ENCODE measurements around the gene FARP1. TPM values are rescaled to one million over a fixed set of nuclear protein-coding genes. Genes with fewer than 3 reads are reported as not detected.

FARP1 gene
- total and polyA plus RNA-seq, 2 donors, result 5.8 to 7.5 TPM

DNA sequence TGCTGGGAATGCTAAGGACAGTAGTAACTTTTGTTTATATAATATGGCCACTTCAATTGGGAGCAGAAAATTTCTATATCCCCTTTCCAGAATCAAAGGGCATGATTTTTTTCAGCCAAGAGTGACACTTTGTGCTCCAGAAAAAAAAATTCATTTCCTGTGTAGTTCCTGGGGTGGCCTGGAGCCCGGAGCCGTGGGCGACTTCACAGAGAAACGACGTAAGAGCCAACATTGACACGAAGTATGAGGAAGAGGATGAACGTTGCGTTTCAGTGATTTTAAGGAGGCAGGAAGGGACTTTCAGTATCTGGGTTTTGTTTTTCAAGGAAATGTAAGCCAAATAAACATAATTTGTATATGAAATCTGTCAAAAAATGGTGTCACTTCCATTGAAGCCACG lies 246.4 kb downstream of the FARP1 start:
- H3K27me3 ChIP-seq (ENCODE audit: control insufficient read depth in 2 of 2, insufficient read depth in 1 of 2, low read length in 1 of 2), result no peaks in the 10 kb centered on the region
- no peaks in the 10 kb centered on the region for H3K9me3 ChIP-seq (ENCODE audit: control insufficient read depth in 2 of 2, insufficient read depth in 1 of 2, low read length in 1 of 2)
- 87% methylated on average over 9 of the region's 9 CpGs for WGBS
- no peak overlapping the region for H3K27ac ChIP-seq (ENCODE audit: low read depth in 1 of 2, low read length in 1 of 2)
- H3K36me3 ChIP-seq (ENCODE audit: control insufficient read depth in 2 of 2, insufficient read depth in 2 of 2, low read length in 1 of 2), result no peaks in the 10 kb centered on the region
- H3K4me3 ChIP-seq (ENCODE audit: low read length in 2 of 2), result no peak overlapping the region
- no peaks in the 10 kb centered on the region for H3K4me1 ChIP-seq (ENCODE audit: control insufficient read depth in 2 of 2, insufficient read depth in 2 of 2, low read length in 2 of 2)
- DNase-seq (ENCODE audit: low read depth in 6 of 9, low spot score in 9 of 9), result no peak

DNA sequence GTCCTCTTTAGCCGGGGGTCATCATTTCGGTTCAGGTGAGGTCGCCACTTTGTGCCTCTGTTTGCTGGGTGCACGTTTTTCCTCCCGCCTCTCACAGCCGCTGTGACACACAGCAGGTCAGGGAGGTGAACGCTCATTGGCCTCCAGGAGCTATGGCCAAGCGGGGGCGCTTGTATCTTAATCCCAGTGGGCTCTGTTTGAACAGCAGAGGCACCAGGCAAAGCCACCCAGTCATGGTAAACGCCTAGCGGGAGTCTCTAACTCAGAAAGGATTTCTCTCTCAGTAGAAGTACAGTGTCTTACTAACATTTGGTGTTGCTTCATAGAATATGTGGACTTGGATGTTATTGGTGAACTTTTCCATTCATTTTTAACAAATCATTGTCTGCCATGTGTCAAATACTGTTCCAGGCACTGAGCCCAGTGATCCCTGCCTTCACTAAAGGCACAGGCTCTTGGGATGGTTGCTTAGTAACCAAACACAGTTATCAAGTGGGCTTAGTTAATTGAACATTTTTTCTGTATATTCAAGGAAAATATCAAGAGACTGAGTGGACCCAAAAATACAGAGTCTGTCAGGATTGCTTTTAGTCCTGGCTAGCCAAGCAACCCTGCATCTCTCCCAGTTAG lies 247.3 kb downstream of the FARP1 start:
- no peaks in the 10 kb centered on the region for H3K36me3 ChIP-seq (ENCODE audit: control insufficient read depth in 2 of 2, insufficient read depth in 2 of 2, low read length in 1 of 2)
- 98% methylated on average over 11 of the region's 11 CpGs for WGBS
- no peak overlapping the region for H3K4me3 ChIP-seq (ENCODE audit: low read length in 2 of 2)
- DNase-seq (ENCODE audit: low read depth in 6 of 9, low spot score in 9 of 9), result no peak
- no peaks in the 10 kb centered on the region for H3K27me3 ChIP-seq (ENCODE audit: control insufficient read depth in 2 of 2, insufficient read depth in 1 of 2, low read length in 1 of 2)
- no peaks in the 10 kb centered on the region for H3K4me1 ChIP-seq (ENCODE audit: control insufficient read depth in 2 of 2, insufficient read depth in 2 of 2, low read length in 2 of 2)
- H3K9me3 ChIP-seq (ENCODE audit: control insufficient read depth in 2 of 2, insufficient read depth in 1 of 2, low read length in 1 of 2), result no peaks in the 10 kb centered on the region
- no peak overlapping the region for H3K27ac ChIP-seq (ENCODE audit: low read depth in 1 of 2, low read length in 1 of 2)

DNA sequence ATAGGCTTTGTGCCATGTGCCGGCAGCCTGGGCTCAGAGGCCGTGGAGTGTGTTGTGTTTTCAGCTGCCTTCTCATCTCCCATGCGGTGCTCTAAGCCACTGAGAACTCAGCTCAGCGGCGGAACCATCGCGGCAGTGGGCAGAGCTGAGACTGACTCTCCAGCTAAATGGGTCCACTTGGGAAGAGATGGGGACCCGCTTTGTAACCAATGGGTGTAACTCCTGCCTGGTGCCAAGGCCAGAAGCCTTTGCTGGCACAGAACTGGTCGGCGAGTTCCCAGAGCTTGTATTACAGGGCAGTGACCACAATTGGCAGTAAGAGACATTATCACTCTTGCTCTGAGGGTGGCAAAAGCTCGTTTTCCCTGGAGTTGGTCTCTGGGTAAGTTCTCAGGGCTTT lies 251.0 kb downstream of the FARP1 start:
- 96% methylated on average over 11 of the region's 11 CpGs for WGBS
- no peaks in the 10 kb centered on the region for H3K4me1 ChIP-seq (ENCODE audit: control insufficient read depth in 2 of 2, insufficient read depth in 2 of 2, low read length in 2 of 2)
- no peak overlapping the region for H3K4me3 ChIP-seq (ENCODE audit: low read length in 2 of 2)
- H3K9me3 ChIP-seq (ENCODE audit: control insufficient read depth in 2 of 2, insufficient read depth in 1 of 2, low read length in 1 of 2), result no peaks in the 10 kb centered on the region
- no peak for DNase-seq (ENCODE audit: low read depth in 6 of 9, low spot score in 9 of 9)
- H3K36me3 ChIP-seq (ENCODE audit: control insufficient read depth in 2 of 2, insufficient read depth in 2 of 2, low read length in 1 of 2), result no peaks in the 10 kb centered on the region
- no peaks in the 10 kb centered on the region for H3K27me3 ChIP-seq (ENCODE audit: control insufficient read depth in 2 of 2, insufficient read depth in 1 of 2, low read length in 1 of 2)
- no peak overlapping the region for H3K27ac ChIP-seq (ENCODE audit: low read depth in 1 of 2, low read length in 1 of 2)

DNA sequence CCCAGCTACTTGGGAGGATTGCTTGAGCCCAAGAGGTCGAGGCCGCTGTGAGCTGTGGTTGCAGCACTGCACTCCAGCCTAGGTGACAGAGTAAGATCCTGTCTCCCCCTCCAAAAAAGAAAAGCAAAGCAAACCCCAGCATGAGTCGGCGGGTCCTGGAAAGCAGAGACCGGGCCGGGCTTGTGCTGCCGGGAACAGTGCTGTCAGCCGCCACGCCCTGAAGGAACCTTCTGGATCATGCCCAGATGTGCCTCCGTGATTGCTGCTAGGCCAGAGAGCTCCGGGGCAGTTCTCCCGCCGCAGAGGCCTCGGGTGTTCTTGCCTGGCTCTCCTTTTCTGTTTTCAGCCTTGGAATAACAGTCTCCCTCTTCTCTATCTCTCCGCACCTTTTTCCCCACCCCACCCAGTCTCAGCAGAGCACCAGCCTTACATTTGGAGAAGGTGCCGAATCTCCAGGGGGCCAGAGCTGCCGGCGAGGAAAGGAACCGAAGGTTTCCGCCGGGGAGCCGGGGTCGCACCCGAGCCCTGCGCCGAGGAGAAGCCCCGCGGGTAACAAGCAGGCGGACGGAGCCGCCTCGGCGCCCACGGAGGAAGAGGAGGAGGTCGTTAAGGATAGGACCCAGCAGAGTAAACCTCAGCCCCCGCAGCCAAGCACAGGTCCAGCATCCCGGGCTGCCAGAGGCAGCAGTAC lies 252.1 kb downstream of the FARP1 start:
- no peaks in the 10 kb centered on the region for H3K9me3 ChIP-seq (ENCODE audit: control insufficient read depth in 2 of 2, insufficient read depth in 1 of 2, low read length in 1 of 2)
- no peaks in the 10 kb centered on the region for H3K4me1 ChIP-seq (ENCODE audit: control insufficient read depth in 2 of 2, insufficient read depth in 2 of 2, low read length in 2 of 2)
- DNase-seq (ENCODE audit: low read depth in 6 of 9, low spot score in 9 of 9), result no peak
- H3K27ac ChIP-seq (ENCODE audit: low read depth in 1 of 2, low read length in 1 of 2), result no peak overlapping the region
- H3K4me3 ChIP-seq (ENCODE audit: low read length in 2 of 2), result no peak overlapping the region
- no peaks in the 10 kb centered on the region for H3K36me3 ChIP-seq (ENCODE audit: control insufficient read depth in 2 of 2, insufficient read depth in 2 of 2, low read length in 1 of 2)
- H3K27me3 ChIP-seq (ENCODE audit: control insufficient read depth in 2 of 2, insufficient read depth in 1 of 2, low read length in 1 of 2), result no peaks in the 10 kb centered on the region
- 96% methylated on average over 37 of the region's 37 CpGs for WGBS

DNA sequence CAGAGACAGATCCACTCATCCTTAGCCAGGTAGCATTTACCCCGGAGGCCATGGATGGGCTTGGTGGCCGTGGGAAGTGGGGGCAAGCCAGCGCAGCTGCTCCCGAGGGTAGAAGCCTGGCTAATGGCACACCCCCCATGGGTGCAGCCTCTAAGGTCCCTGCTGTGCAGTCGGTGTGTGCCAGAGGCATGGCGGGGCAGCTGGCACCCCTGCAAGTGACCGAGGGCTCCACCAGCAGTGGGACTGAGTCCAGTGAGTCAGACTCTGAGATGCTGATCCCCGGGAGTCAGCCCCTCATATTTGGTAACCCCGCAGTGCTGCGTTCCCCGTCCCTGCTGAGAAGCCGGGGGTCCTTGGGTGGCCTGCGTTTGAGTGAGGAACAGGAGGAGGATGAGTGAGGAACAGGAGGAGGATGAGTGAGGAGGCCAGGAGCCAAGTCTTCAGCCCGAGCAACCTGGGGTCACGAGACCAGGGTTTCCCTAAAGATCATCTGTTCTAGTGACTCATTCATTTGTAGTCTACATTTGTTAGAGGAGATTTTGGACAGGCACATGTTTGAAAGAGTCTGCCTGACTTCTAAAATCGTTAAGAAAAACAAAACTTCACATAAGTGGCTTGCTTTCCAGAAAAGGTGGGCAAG lies 253.3 kb downstream of the FARP1 start:
- no peaks in the 10 kb centered on the region for H3K27me3 ChIP-seq (ENCODE audit: control insufficient read depth in 2 of 2, insufficient read depth in 1 of 2, low read length in 1 of 2)
- no peak for DNase-seq (ENCODE audit: low read depth in 6 of 9, low spot score in 9 of 9)

DNA sequence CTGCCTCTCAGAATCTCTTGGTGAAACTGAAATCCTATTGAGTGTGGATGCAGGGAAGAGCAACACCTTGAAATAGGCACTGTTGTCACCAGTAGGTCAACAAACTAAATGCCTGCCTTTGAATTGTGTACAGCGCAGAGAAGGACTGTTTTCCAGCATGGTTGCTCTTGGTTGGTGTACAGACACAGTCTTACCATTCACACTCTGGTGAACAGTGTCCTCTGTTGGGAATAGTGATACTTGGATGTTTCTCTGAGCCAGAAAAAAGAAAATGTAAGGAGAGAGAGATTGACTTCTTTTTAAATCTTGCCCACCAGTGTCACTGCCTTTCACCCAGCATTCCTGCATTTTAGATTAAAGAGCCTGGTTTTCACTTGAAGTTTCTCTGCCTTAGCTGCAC lies 254.3 kb downstream of the FARP1 start:
- Histone ChIP-seq H3K4me1 (ENCODE audit: control insufficient read depth in 2 of 2, insufficient read depth in 2 of 2, low read length in 2 of 2) (no peaks in the 10 kb centered on the region), H3K27me3 (ENCODE audit: control insufficient read depth in 2 of 2, insufficient read depth in 1 of 2, low read length in 1 of 2) (no peaks in the 10 kb centered on the region), H3K36me3 (ENCODE audit: control insufficient read depth in 2 of 2, insufficient read depth in 2 of 2, low read length in 1 of 2) (no peaks in the 10 kb centered on the region), H3K9me3 (ENCODE audit: control insufficient read depth in 2 of 2, insufficient read depth in 1 of 2, low read length in 1 of 2) (no peaks in the 10 kb centered on the region), H3K27ac (ENCODE audit: low read depth in 1 of 2, low read length in 1 of 2) (no peak overlapping the region), H3K4me3 (ENCODE audit: low read length in 2 of 2) (no peak overlapping the region)
- WGBS, result 99% methylated on average over 1 of the region's 1 CpG
- DNase-seq (ENCODE audit: low read depth in 6 of 9, low spot score in 9 of 9), result no peak

More for the DNA sequence above, 253.3 kb downstream of the FARP1 start:
- H3K4me3 ChIP-seq (ENCODE audit: low read length in 2 of 2), result no peak overlapping the region
- no peaks in the 10 kb centered on the region for H3K9me3 ChIP-seq (ENCODE audit: control insufficient read depth in 2 of 2, insufficient read depth in 1 of 2, low read length in 1 of 2)
- 97% methylated on average over 16 of the region's 16 CpGs for WGBS
- H3K27ac ChIP-seq (ENCODE audit: low read depth in 1 of 2, low read length in 1 of 2), result no peak overlapping the region
- H3K4me1 ChIP-seq (ENCODE audit: control insufficient read depth in 2 of 2, insufficient read depth in 2 of 2, low read length in 2 of 2), result no peaks in the 10 kb centered on the region
- no peaks in the 10 kb centered on the region for H3K36me3 ChIP-seq (ENCODE audit: control insufficient read depth in 2 of 2, insufficient read depth in 2 of 2, low read length in 1 of 2)

GRCh38 chr13:98397861-98398260 lies 255.0 kb downstream of the FARP1 start:
- 97% methylated on average over 7 of the region's 7 CpGs for WGBS
- H3K27ac ChIP-seq (ENCODE audit: low read depth in 1 of 2, low read length in 1 of 2), result no peak overlapping the region
- H3K4me3 ChIP-seq (ENCODE audit: low read length in 2 of 2), result no peak overlapping the region

DNA sequence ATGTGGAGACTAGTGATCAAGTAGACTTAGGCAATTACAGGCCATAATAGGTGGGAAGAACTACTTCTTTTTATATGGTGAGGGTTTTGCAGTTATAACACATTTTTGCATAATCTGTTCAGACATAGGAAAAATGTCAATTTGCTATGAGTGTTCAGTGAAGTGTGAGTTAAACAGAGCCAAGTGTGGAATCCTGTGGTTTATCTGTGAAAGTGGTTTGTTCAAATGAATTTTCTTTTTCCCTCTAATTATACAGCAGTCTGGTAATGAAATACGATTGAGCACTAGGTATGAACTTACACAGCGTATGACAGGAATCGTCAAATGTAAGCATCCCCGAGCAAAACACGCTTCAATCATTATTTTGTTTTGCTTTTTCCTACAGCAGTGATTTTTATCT lies 255.7 kb downstream of the FARP1 start:
- Histone ChIP-seq H3K36me3 (ENCODE audit: control insufficient read depth in 2 of 2, insufficient read depth in 2 of 2, low read length in 1 of 2) (no peaks in the 10 kb centered on the region), H3K9me3 (ENCODE audit: control insufficient read depth in 2 of 2, insufficient read depth in 1 of 2, low read length in 1 of 2) (no peaks in the 10 kb centered on the region), H3K4me1 (ENCODE audit: control insufficient read depth in 2 of 2, insufficient read depth in 2 of 2, low read length in 2 of 2) (no peaks in the 10 kb centered on the region), H3K4me3 (ENCODE audit: low read length in 2 of 2) (no peak overlapping the region), H3K27ac (ENCODE audit: low read depth in 1 of 2, low read length in 1 of 2) (no peak overlapping the region), H3K27me3 (ENCODE audit: control insufficient read depth in 2 of 2, insufficient read depth in 1 of 2, low read length in 1 of 2) (no peaks in the 10 kb centered on the region)
- 94% methylated on average over 5 of the region's 5 CpGs for WGBS
- DNase-seq (ENCODE audit: low read depth in 6 of 9, low spot score in 9 of 9), result no peak

More at GRCh38 chr13:98397861-98398260, 255.0 kb downstream of the FARP1 start:
- DNase-seq (ENCODE audit: low read depth in 6 of 9, low spot score in 9 of 9), result no peak
- Histone ChIP-seq H3K4me1 (ENCODE audit: control insufficient read depth in 2 of 2, insufficient read depth in 2 of 2, low read length in 2 of 2) (no peaks in the 10 kb centered on the region), H3K36me3 (ENCODE audit: control insufficient read depth in 2 of 2, insufficient read depth in 2 of 2, low read length in 1 of 2) (no peaks in the 10 kb centered on the region), H3K9me3 (ENCODE audit: control insufficient read depth in 2 of 2, insufficient read depth in 1 of 2, low read length in 1 of 2) (no peaks in the 10 kb centered on the region), H3K27me3 (ENCODE audit: control insufficient read depth in 2 of 2, insufficient read depth in 1 of 2, low read length in 1 of 2) (no peaks in the 10 kb centered on the region)

DNA sequence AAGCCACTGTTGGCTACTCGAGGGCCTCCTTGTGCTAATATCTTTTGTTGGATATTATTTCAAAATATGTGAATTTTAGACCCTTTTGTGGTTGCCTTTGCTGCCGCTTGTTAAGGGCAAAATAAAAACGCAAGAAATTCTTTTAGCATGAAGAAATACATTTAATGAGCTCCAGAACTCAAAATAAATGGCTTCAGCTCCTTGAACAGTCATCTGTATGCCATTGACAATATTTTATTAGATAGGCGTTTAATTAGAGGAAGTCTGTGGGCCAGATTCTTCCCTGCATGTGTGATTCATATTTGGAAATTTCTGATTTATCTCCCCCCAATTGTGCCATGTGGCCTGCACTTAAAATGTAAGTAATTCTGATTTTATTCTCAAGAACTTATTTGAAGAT lies 256.9 kb downstream of the FARP1 start:
- no peaks in the 10 kb centered on the region for H3K4me1 ChIP-seq (ENCODE audit: control insufficient read depth in 2 of 2, insufficient read depth in 2 of 2, low read length in 2 of 2)
- 87% methylated on average over 4 of the region's 4 CpGs for WGBS
- no peaks in the 10 kb centered on the region for H3K27me3 ChIP-seq (ENCODE audit: control insufficient read depth in 2 of 2, insufficient read depth in 1 of 2, low read length in 1 of 2)
- no peak for DNase-seq (ENCODE audit: low read depth in 6 of 9, low spot score in 9 of 9)
- no peaks in the 10 kb centered on the region for H3K36me3 ChIP-seq (ENCODE audit: control insufficient read depth in 2 of 2, insufficient read depth in 2 of 2, low read length in 1 of 2)
- no peak overlapping the region for H3K27ac ChIP-seq (ENCODE audit: low read depth in 1 of 2, low read length in 1 of 2)
- H3K9me3 ChIP-seq (ENCODE audit: control insufficient read depth in 2 of 2, insufficient read depth in 1 of 2, low read length in 1 of 2), result no peaks in the 10 kb centered on the region
- H3K4me3 ChIP-seq (ENCODE audit: low read length in 2 of 2), result no peak overlapping the region

Measured in thymus (tissue), 11 donors.